ENCODE data around the gene MBP. TPM values are rescaled to one million over a fixed set of nuclear protein-coding genes. Genes with fewer than 3 reads are reported as not detected.

Gene MBP
- total RNA-seq, 4 donors from 2014 or later, result 44.0 to 68.0 (median 60.2) TPM

DNA sequence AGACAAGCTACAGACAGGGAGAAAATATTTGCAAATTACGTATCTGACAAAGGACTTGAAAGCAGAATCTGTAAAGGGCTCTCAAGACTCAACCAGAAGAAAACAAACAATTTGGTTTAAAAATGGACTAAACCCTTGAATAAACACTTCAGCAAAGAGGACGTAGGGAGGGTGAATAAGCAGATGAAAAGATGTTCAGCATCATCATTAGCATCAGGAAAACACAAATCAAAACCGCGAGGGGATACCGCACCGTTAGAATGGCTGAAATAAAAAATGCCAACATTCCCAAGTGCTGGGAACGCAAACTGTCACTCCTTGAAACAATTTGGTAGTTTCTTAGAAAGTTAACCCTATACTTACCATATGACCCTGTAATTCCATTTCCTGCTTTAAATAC, 136.7 kb downstream of the MBP start:
- intact Hi-C loops (cut with DNase I), result no loop called here
- Histone ChIP-seq H3K27me3 (no peaks in the 10 kb centered on the region), H3K4me1 (peaks cover 0 to 3% of the 10 kb centered on the region in 2 donors), H3K27ac (no peak overlapping the region), H3K36me3 (no peaks in the 10 kb centered on the region), H3K9me3 (no peaks in the 10 kb centered on the region), H3K4me3 (replicated peaks in 1 of 3) (no peak overlapping the region)
- 26 to 30% methylated on average over 7 of the region's 7 CpGs for WGBS, 2 donors
- TF ChIP-seq, protein P1, sequence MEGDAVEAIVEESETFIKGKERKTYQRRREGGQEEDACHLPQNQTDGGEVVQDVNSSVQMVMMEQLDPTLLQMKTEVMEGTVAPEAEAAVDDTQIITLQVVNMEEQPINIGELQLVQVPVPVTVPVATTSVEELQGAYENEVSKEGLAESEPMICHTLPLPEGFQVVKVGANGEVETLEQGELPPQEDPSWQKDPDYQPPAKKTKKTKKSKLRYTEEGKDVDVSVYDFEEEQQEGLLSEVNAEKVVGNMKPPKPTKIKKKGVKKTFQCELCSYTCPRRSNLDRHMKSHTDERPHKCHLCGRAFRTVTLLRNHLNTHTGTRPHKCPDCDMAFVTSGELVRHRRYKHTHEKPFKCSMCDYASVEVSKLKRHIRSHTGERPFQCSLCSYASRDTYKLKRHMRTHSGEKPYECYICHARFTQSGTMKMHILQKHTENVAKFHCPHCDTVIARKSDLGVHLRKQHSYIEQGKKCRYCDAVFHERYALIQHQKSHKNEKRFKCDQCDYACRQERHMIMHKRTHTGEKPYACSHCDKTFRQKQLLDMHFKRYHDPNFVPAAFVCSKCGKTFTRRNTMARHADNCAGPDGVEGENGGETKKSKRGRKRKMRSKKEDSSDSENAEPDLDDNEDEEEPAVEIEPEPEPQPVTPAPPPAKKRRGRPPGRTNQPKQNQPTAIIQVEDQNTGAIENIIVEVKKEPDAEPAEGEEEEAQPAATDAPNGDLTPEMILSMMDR (IDR thresholded peaks at IDR 0.05), result no peak
- no peak for TF ChIP-seq POLR2A (IDR thresholded peaks at IDR 0.05)
- DNase-seq, result no peak

DNA sequence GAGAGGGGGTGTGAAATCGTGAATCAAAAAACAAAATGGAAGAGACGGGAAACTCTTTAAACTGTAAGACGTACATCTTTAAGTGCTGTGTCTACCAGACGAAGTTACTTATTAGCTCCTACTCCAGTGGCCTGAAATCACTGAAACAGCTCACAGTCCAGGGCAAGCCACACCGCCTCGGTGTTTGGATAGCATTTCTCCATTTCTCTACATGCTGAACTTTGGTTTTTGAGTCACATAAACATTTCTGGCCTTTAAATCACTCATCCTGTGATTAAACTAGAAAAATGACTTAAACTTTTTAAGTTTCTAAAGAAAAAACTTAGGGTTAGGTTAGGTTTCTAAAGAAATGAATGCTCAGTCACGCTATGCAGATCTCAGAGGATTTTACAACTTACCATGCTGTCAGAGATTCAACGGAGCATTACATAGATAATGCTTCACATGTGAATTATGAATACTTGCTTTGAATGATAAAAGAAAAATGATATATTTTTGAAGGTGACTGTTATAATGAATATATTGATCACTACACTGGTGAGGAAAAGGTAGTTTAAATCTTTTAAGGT, 138.4 kb downstream of the MBP start:
- H3K36me3 ChIP-seq, result no peaks in the 10 kb centered on the region
- intact Hi-C loops (cut with DNase I), result no loop called here
- H3K9me3 ChIP-seq, result no peaks in the 10 kb centered on the region
- no peaks in the 10 kb centered on the region for H3K27me3 ChIP-seq
- peaks cover 0 to 3% of the 10 kb centered on the region in 2 donors for H3K4me1 ChIP-seq
- H3K27ac ChIP-seq, result no peak overlapping the region
- DNase-seq, result no peak
- H3K4me3 ChIP-seq (replicated peaks in 1 of 3), result no peak overlapping the region
- TF ChIP-seq, protein P1 (IDR thresholded peaks at IDR 0.05), result no peak
- TF ChIP-seq POLR2A (IDR thresholded peaks at IDR 0.05), result no peak
- 59 to 75% methylated on average over 8 of the region's 8 CpGs for WGBS, 2 donors

DNA sequence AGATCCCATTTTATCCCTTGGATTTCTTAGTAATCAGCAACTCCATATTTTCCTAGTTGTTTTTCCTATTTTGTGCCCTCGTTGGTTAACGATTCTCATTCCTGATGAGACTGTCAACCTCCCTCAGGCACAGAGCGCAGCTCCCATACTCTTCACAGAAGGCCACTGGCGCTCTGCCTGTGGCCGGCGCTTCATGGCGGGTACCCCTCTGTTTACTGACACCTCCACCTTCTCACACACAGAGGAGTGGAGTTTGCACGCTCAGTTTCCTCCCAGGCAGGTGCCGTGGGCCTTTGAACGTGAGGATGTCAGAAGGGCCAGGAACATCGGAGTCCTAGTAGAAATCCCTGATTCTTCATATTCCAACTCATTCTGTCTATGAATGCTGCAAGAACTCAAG, 139.0 kb downstream of the MBP start:
- peaks cover 0 to 3% of the 10 kb centered on the region in 2 donors for H3K4me1 ChIP-seq
- H3K4me3 ChIP-seq (replicated peaks in 1 of 3), result no peak overlapping the region
- WGBS, 2 donors, result 94 to 98% methylated on average over 11 of the region's 11 CpGs
- no peak for DNase-seq
- H3K9me3 ChIP-seq, result no peaks in the 10 kb centered on the region
- H3K27ac ChIP-seq, result no peak overlapping the region
- intact Hi-C loops (cut with DNase I), result no loop called here
- TF ChIP-seq POLR2A (IDR thresholded peaks at IDR 0.05), result no peak
- TF ChIP-seq, protein P1 (IDR thresholded peaks at IDR 0.05), result no peak
- H3K36me3 ChIP-seq, result no peaks in the 10 kb centered on the region
- H3K27me3 ChIP-seq, result no peaks in the 10 kb centered on the region

DNA sequence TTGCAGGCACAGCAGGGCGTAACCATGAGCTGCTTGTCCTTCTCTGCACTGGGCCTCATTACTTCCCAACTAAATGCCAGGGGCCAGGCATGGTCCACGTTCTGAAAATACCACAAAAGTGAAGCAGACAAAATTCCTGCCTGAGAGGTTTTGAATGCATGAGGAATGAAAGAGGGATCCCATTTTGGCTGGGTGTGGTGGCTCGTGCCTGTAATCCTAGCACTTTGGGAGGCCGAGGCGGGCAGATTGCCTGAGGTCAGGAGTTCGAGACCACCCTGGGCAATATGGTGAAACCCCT, 139.5 kb downstream of the MBP start:
- Histone ChIP-seq H3K9me3 (no peaks in the 10 kb centered on the region), H3K4me1 (peaks cover 0 to 3% of the 10 kb centered on the region in 2 donors), H3K36me3 (no peaks in the 10 kb centered on the region), H3K27ac (no peak overlapping the region), H3K27me3 (no peaks in the 10 kb centered on the region), H3K4me3 (replicated peaks in 1 of 3) (no peak overlapping the region)
- no peak for DNase-seq
- intact Hi-C loops (cut with DNase I), result no loop called here
- 95 to 97% methylated on average over 6 of the region's 6 CpGs for WGBS, 2 donors
- no peak for TF ChIP-seq POLR2A (IDR thresholded peaks at IDR 0.05)
- TF ChIP-seq, protein P1 (IDR thresholded peaks at IDR 0.05), result no peak

DNA sequence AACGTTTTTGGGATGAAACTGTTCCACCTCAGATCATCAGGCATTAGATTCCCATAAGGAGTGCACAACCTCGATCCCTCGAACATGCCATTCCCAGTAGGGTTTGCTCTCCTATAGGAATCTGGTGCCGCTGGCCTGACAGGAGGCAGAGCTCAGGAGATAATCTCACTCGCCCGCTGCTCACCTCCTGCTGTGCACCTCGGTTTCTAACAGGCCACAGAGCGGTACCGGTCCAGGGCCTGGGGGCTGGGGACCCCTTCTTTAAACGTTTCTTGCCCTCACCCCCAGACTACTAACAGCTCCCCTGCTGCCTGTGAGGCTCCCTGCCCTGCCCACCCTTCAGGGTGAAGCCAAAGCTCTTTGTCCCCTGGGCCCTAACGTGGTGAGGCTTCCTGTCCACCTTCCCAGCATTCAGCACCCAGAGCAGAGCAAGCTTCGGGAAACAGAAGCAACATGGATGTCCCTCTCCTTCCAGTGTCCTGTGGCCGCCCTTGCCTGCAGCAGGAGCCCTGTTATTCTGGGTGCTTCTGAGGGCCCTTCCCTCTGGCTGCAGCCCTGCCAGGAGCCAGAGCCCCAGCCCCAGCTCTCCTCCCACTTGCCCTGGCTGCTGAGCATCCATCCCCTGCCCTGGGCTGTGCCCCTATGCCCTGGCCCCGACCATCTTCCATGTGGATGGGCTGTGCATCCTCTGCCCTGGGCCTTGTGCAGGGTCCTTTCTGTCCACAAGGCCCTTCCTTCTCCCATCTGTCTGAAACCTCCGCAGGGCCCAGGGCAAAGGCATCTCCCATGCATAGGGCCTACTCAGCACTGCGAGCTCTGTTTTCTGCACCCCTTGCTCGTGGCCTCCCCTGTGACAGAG, 140.1 kb downstream of the MBP start:
- no peak for DNase-seq
- H3K27ac ChIP-seq, result no peak overlapping the region
- no peak for TF ChIP-seq POLR2A (IDR thresholded peaks at IDR 0.05)
- TF ChIP-seq, protein P1 (IDR thresholded peaks at IDR 0.05), result no peak
- 87 to 91% methylated on average over 15 to 17 of the region's 17 CpGs for WGBS, 2 donors
- intact Hi-C loops (cut with DNase I), result no loop called here
- peaks cover 0 to 3% of the 10 kb centered on the region in 2 donors for H3K4me1 ChIP-seq
- no peaks in the 10 kb centered on the region for H3K27me3 ChIP-seq
- no peaks in the 10 kb centered on the region for H3K9me3 ChIP-seq
- H3K36me3 ChIP-seq, result no peaks in the 10 kb centered on the region
- H3K4me3 ChIP-seq (replicated peaks in 1 of 3), result no peak overlapping the region

All from thyroid gland (tissue), 4 donors.